ENCODE results near the gene PIGL. TPM values are rescaled to one million over a fixed set of nuclear protein-coding genes. Genes with fewer than 3 reads are reported as not detected.

PIGL gene
- total RNA-seq, 1 experiment from 2014 or later = 35.2 TPM

- H3K4me1 ChIP-seq = no peaks in the 10 kb centered on the region
- no peak overlapping the region for H3K27ac ChIP-seq
- H3K4me3 ChIP-seq = no peak overlapping the region
- H3K9me3 ChIP-seq (replicated peaks) = no peaks in the 10 kb centered on the region
- no peak for DNase-seq
- H3K27me3 ChIP-seq = no peaks in the 10 kb centered on the region
- H3K36me3 ChIP-seq = peaks cover 24% of the 10 kb centered on the region
Measured at GRCh38 chr17:16247586-16247984, 30.6 kb downstream of the PIGL start.

- no peaks in the 10 kb centered on the region for H3K4me1 ChIP-seq
- no peaks in the 10 kb centered on the region for H3K27me3 ChIP-seq
- H3K36me3 ChIP-seq = peaks cover 16% of the 10 kb centered on the region
- DNase-seq = no peak
- H3K4me3 ChIP-seq = no peak overlapping the region
- H3K27ac ChIP-seq = no peak overlapping the region
- no peaks in the 10 kb centered on the region for H3K9me3 ChIP-seq (replicated peaks)
Measured at GRCh38 chr17:16250635-16251034, 33.6 kb downstream of the PIGL start.

DNA sequence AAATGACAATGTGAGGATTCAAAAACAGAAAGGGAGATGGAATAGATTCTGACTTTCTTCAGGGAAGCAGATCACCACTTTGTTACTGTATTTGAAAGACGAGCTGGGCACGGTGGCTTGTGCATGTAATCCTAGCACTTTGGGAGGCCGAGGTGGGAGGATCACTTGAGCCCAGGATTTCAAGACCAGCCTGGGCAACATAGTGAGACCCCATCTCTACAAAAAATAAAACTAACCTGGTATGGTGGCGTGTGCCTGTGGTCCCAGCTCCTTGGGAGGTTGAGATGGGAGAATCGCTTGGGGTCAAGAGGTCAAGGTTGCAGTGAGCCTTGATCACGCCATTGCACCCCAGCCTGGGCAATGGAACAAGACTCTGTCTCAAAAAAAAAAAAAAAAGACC lies 34.0 kb downstream of the PIGL start:
- H3K36me3 ChIP-seq = peaks cover 13% of the 10 kb centered on the region; the same call in 1 of the 2 replicates
- DNase-seq = no peak
- H3K4me1 ChIP-seq = no peaks in the 10 kb centered on the region
- no peak overlapping the region for H3K4me3 ChIP-seq
- no peaks in the 10 kb centered on the region for H3K9me3 ChIP-seq (replicated peaks)
- H3K27me3 ChIP-seq = no peaks in the 10 kb centered on the region
- no peak overlapping the region for H3K27ac ChIP-seq

DNA sequence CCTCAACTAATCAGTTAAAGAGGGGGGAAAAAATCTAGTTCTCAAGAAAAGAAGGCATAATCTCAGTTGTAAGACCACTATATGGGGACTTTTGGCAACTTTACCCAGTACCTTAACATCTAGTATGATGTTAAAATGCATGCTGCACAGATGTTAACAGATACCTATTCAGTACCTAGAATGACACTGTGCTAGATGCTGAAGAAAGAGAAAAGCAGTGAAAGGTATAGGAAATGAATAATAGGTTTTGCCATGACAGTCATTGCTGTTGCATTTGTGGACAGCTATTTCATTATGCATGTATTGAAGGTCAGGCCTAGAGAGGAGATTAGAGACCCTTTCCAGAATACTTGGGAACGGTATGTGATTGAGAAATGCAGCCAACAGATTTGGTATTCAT lies 34.5 kb downstream of the PIGL start:
- no peaks in the 10 kb centered on the region for H3K4me1 ChIP-seq
- H3K27me3 ChIP-seq = no peaks in the 10 kb centered on the region
- H3K9me3 ChIP-seq (replicated peaks) = no peaks in the 10 kb centered on the region
- no peak for DNase-seq
- peaks cover 13% of the 10 kb centered on the region; the same call in 1 of the 2 replicates for H3K36me3 ChIP-seq
- no peak overlapping the region for H3K27ac ChIP-seq
- no peak overlapping the region for H3K4me3 ChIP-seq

DNA sequence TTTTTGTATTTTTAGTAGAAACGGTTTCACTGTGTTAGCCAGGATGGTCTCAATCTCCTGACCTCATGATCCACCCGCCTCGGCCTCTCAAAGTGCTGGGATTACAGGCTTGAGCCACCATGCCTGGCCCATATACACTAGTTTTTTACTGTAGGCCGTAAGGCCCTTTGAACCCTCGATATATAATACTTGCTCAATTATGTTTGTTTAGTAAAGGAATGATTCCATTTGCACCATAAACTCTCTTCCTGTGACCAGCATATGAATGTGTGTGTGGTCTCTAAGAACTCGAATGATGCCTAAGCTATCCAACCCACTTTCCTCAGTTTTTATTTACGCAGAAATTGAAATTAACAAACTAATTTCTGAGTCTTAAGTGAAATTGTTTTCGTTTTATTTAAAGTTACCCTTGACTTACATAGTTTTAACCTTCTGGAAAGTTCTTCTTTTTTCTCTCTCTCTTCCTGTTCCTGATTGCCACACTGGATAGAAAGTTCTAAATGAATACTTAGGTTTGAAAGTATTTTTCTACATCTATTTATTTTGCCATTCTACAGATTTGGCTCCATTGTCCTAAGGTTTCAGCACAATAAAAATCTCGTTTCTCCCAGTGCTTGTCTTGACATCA lies 37.9 kb downstream of the PIGL start:
- Histone ChIP-seq H3K27ac (no peak overlapping the region), H3K36me3 (no peaks in the 10 kb centered on the region), H3K4me3 (no peak overlapping the region), H3K4me1 (peaks cover 7% of the 10 kb centered on the region; the same call in 1 of the 2 replicates), H3K27me3 (no peaks in the 10 kb centered on the region), H3K9me3 (replicated peaks) (peaks cover under 1% of the 10 kb centered on the region; the same call in 1 of the 2 replicates)
- no peak for DNase-seq

DNA sequence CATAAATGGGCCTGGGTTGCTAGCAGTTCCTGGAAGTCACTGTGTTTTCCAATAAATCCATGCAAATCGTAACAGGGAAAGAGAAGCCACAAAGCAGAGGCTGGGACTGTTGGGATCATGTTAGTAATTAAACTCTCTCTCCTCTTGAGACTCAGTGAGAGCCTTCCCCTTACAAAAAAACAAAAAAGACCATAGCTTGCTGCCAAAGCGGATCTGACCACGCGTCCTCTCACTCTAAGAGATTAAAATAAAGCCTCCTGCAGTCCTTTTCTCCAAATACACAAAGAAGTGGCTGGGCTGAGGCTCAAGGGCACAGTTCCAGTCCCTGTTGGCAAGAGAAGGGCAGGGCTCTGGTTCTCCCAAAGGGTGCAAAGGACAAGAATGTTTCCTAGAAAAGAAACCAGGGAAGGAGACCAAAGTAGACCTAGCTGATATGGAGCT lies 38.5 kb downstream of the PIGL start:
- DNase-seq = peak in 1 of 2 experiments; percentile 43
- Histone ChIP-seq H3K4me1 (peaks cover 7% of the 10 kb centered on the region; the same call in 1 of the 2 replicates), H3K27ac (no peak overlapping the region), H3K4me3 (no peak overlapping the region), H3K36me3 (no peaks in the 10 kb centered on the region), H3K9me3 (replicated peaks) (peaks cover 4% of the 10 kb centered on the region; the same call in 1 of the 2 replicates), H3K27me3 (no peaks in the 10 kb centered on the region)

GRCh38 chr17:16258901-16259300 lies 41.9 kb downstream of the PIGL start:
- H3K27ac ChIP-seq = no peak overlapping the region
- peaks cover 4% of the 10 kb centered on the region; the same call in 1 of the 2 replicates for H3K9me3 ChIP-seq (replicated peaks)
- H3K4me1 ChIP-seq = peaks cover 7% of the 10 kb centered on the region; the same call in 1 of the 2 replicates
- H3K4me3 ChIP-seq = no peak overlapping the region
- no peaks in the 10 kb centered on the region for H3K36me3 ChIP-seq
- H3K27me3 ChIP-seq = no peaks in the 10 kb centered on the region
- peak in 1 of 2 experiments; percentile 54 for DNase-seq

GRCh38 chr17:16259926-16260325 lies 42.9 kb downstream of the PIGL start:
- H3K9me3 ChIP-seq (replicated peaks) = peaks cover 4% of the 10 kb centered on the region; the same call in 1 of the 2 replicates
- peak; percentile 50 to 67 for DNase-seq

GRCh38 chr17:16261049-16261448 lies 44.0 kb downstream of the PIGL start:
- no peak for DNase-seq
- H3K4me3 ChIP-seq = no peak overlapping the region
- H3K27ac ChIP-seq = no peak overlapping the region
- H3K27me3 ChIP-seq = no peaks in the 10 kb centered on the region
- H3K4me1 ChIP-seq = peaks cover 7% of the 10 kb centered on the region; the same call in 1 of the 2 replicates
- peaks cover 4% of the 10 kb centered on the region; the same call in 1 of the 2 replicates for H3K9me3 ChIP-seq (replicated peaks)
- no peaks in the 10 kb centered on the region for H3K36me3 ChIP-seq

More at GRCh38 chr17:16259926-16260325, 42.9 kb downstream of the PIGL start:
- H3K27ac ChIP-seq = no peak overlapping the region
- no peaks in the 10 kb centered on the region for H3K27me3 ChIP-seq
- peaks cover 7% of the 10 kb centered on the region; the same call in 1 of the 2 replicates for H3K4me1 ChIP-seq
- H3K4me3 ChIP-seq = no peak overlapping the region
- no peaks in the 10 kb centered on the region for H3K36me3 ChIP-seq

GRCh38 chr17:16262201-16262600 lies 45.2 kb downstream of the PIGL start:
- Histone ChIP-seq H3K4me3 (no peak overlapping the region), H3K27me3 (no peaks in the 10 kb centered on the region), H3K9me3 (replicated peaks) (peaks cover 4% of the 10 kb centered on the region; the same call in 1 of the 2 replicates), H3K36me3 (no peaks in the 10 kb centered on the region), H3K27ac (no peak overlapping the region), H3K4me1 (peaks cover 7% of the 10 kb centered on the region; the same call in 1 of the 2 replicates)
- no peak for DNase-seq

- no peak for DNase-seq
- Histone ChIP-seq H3K27me3 (no peaks in the 10 kb centered on the region), H3K27ac (no peak overlapping the region), H3K9me3 (replicated peaks) (no peaks in the 10 kb centered on the region), H3K4me3 (no peak overlapping the region), H3K4me1 (no peaks in the 10 kb centered on the region), H3K36me3 (no peaks in the 10 kb centered on the region)
Measured at GRCh38 chr17:16267174-16267573, 50.2 kb downstream of the PIGL start.

DNA sequence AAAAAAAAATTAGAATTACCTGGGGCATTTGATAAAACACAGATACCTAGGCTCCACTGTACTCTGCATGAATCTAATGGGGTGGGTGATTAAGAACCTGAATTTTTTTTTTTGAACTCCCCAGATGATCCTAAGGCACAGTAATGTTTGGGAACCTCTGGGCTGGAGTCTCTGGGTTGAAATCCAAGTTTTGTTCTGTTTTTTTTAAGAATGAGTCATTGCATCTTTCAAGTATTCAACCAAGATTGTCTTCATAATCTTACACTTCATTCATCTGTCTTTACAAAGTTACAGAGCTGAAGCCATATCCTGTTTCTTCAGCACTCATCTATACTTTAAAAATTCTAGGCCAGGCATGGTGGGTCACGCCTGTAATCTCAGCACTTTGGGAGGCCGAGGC lies 52.6 kb downstream of the PIGL start:
- peaks cover 5% of the 10 kb centered on the region; the same call in 1 of the 2 replicates for H3K9me3 ChIP-seq (replicated peaks)
- no peaks in the 10 kb centered on the region for H3K27me3 ChIP-seq
- no peaks in the 10 kb centered on the region for H3K4me1 ChIP-seq
- H3K4me3 ChIP-seq = no peak overlapping the region
- no peaks in the 10 kb centered on the region for H3K36me3 ChIP-seq
- no peak for DNase-seq
- H3K27ac ChIP-seq = no peak overlapping the region

- peaks cover 16% of the 10 kb centered on the region for H3K9me3 ChIP-seq (replicated peaks)
- no peaks in the 10 kb centered on the region for H3K36me3 ChIP-seq
- H3K27me3 ChIP-seq = no peaks in the 10 kb centered on the region
- no peak for DNase-seq
- no peak overlapping the region for H3K27ac ChIP-seq
- H3K4me1 ChIP-seq = no peaks in the 10 kb centered on the region
- no peak overlapping the region for H3K4me3 ChIP-seq
Measured at GRCh38 chr17:16272111-16272840, 55.3 kb downstream of the PIGL start.

GRCh38 chr17:16273499-16273898 lies 56.5 kb downstream of the PIGL start:
- H3K27ac ChIP-seq = no peak overlapping the region
- DNase-seq = no peak
- H3K4me3 ChIP-seq = no peak overlapping the region
- peaks cover 16% of the 10 kb centered on the region for H3K9me3 ChIP-seq (replicated peaks)
- H3K4me1 ChIP-seq = no peaks in the 10 kb centered on the region
- H3K36me3 ChIP-seq = peaks cover 5% of the 10 kb centered on the region
- no peaks in the 10 kb centered on the region for H3K27me3 ChIP-seq

DNA sequence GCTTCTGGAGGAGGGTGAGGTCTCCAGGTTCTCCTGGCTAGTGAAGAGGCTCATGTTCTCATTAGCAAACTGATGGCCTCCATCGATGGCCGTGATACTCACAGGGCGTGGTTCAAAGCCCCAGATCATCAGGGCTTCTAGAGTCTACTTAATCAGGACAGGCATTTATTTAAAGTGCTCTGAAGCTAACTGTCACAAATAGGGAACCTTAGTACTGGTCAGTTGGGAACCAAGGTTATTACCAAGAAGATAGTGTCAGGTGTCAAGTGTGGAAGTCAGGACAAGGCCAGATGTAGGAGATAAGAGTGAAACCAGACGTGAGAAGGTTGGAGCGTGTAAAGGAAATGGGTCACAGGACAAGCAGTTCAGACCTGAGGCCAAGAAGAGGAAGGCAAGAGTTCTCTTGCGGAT lies 56.9 kb downstream of the PIGL start:
- H3K27ac ChIP-seq = no peak overlapping the region
- H3K27me3 ChIP-seq = no peaks in the 10 kb centered on the region
- no peak for DNase-seq
- no peaks in the 10 kb centered on the region for H3K4me1 ChIP-seq
- H3K36me3 ChIP-seq = peaks cover 8% of the 10 kb centered on the region
- H3K9me3 ChIP-seq (replicated peaks) = peaks cover 16% of the 10 kb centered on the region
- no peak overlapping the region for H3K4me3 ChIP-seq

Data from SJCRH30 (cell line).